ENCODE measurements around the gene TNS3.

Gene TNS3

GRCh38 chr7:47537716-47538675 lies 43.9 kb downstream of the TNS3 start:
- H3K4me3 ChIP-seq (replicated peaks; ENCODE audit: low read depth, low read length) = peak overlapping the region; percentile 73
- DNase-seq (ENCODE audit: extremely low read depth, low read depth) = no peak
- no peak for TF ChIP-seq CTCF (IDR thresholded peaks at IDR 0.05; ENCODE audit: low read depth, low read length, missing control alignments)

- H3K4me3 ChIP-seq (replicated peaks; ENCODE audit: low read depth, low read length) = peak overlapping the region; percentile 73
- TF ChIP-seq CTCF (IDR thresholded peaks at IDR 0.05; ENCODE audit: low read depth, low read length, missing control alignments) = no peak
- no peak for DNase-seq (ENCODE audit: extremely low read depth, low read depth)
Observed at GRCh38 chr7:47536661-47537611, 45.0 kb downstream of the TNS3 start.

GRCh38 chr7:47535704-47536628 lies 45.9 kb downstream of the TNS3 start:
- H3K4me3 ChIP-seq (replicated peaks; ENCODE audit: low read depth, low read length) = peak overlapping the region; percentile 73
- TF ChIP-seq CTCF (IDR thresholded peaks at IDR 0.05; ENCODE audit: low read depth, low read length, missing control alignments) = no peak

GRCh38 chr7:47535035-47535703 lies 46.7 kb downstream of the TNS3 start:
- no peak for DNase-seq (ENCODE audit: extremely low read depth, low read depth)
- peak overlapping the region; percentile 73 for H3K4me3 ChIP-seq (replicated peaks; ENCODE audit: low read depth, low read length)
- no peak for TF ChIP-seq CTCF (IDR thresholded peaks at IDR 0.05; ENCODE audit: low read depth, low read length, missing control alignments)

More at GRCh38 chr7:47535704-47536628, 45.9 kb downstream of the TNS3 start:
- no peak for DNase-seq (ENCODE audit: extremely low read depth, low read depth)

- H3K4me3 ChIP-seq (replicated peaks; ENCODE audit: low read depth, low read length) = no peak overlapping the region; the same call in 1 of the 2 replicates
- TF ChIP-seq CTCF (IDR thresholded peaks at IDR 0.05; ENCODE audit: low read depth, low read length, missing control alignments) = no peak
- DNase-seq (ENCODE audit: extremely low read depth, low read depth) = no peak
Observed at GRCh38 chr7:47534322-47535034, 47.4 kb downstream of the TNS3 start.

Data from HFF-Myc (cell line).